Chondrocyte (in vitro differentiated cells): Measurements from ENCODE around the gene OTUD4. TPM values are rescaled to one million over a fixed set of nuclear protein-coding genes. Genes with fewer than 3 reads are reported as not detected.
A peak's percentile ranks its signal among the peaks of the same experiment; 100 is the strongest.

Experiments used
- DNase-seq: peaks from one replicate; pipeline ENCODE4 v3.0.0; 2021; ENCODE audit warnings: mixed read lengths, low spot score
- H3K27ac Mint-ChIP-seq: one replicate; pipeline ENCODE4 v1.8.0; 2021; ENCODE audit warnings: mild to moderate bottlenecking, moderate library complexity, mixed read lengths; ENCODE audit not compliant: unreplicated experiment
- H3K27me3 Mint-ChIP-seq: 2 replicates; pipeline ENCODE4 v1.8.0; 2021; ENCODE audit warnings: low read depth, mixed read lengths
- H3K36me3 Mint-ChIP-seq: 2 replicates; pipeline ENCODE4 v1.8.0; 2021; ENCODE audit warnings: low read depth, mixed read lengths
- H3K4me1 Mint-ChIP-seq: 2 replicates; pipeline ENCODE4 v1.8.0; 2021; ENCODE audit warnings: low read depth, mild to moderate bottlenecking, mixed read lengths
- H3K4me3 Mint-ChIP-seq: one replicate; pipeline ENCODE4 v1.8.0; 2021; ENCODE audit warnings: mild to moderate bottlenecking, moderate library complexity, mixed read lengths; ENCODE audit not compliant: unreplicated experiment
- H3K9me3 Mint-ChIP-seq: 2 replicates; pipeline ENCODE4 v1.8.0; 2021; ENCODE audit warnings: low read depth, mixed read lengths
- total RNA-seq: library from RNA; stranded (reverse); gene quantifications from 3 replicates; pipeline ENCODE4 v1.2.1, GENCODE V29; 2021
- TF ChIP-seq, protein P1 (sequence below): fragments of 200-600 bp; sonication (generic); IDR thresholded peaks from 2 replicates; pipeline ENCODE4 v1.5.0; 2021; ENCODE audit warnings: antibody characterized with exemption, mild to moderate bottlenecking, moderate library complexity

The OTUD4 gene
- total RNA-seq, 1 donor from 2014 or later: 27.7 TPM

- TF ChIP-seq, protein P1, sequence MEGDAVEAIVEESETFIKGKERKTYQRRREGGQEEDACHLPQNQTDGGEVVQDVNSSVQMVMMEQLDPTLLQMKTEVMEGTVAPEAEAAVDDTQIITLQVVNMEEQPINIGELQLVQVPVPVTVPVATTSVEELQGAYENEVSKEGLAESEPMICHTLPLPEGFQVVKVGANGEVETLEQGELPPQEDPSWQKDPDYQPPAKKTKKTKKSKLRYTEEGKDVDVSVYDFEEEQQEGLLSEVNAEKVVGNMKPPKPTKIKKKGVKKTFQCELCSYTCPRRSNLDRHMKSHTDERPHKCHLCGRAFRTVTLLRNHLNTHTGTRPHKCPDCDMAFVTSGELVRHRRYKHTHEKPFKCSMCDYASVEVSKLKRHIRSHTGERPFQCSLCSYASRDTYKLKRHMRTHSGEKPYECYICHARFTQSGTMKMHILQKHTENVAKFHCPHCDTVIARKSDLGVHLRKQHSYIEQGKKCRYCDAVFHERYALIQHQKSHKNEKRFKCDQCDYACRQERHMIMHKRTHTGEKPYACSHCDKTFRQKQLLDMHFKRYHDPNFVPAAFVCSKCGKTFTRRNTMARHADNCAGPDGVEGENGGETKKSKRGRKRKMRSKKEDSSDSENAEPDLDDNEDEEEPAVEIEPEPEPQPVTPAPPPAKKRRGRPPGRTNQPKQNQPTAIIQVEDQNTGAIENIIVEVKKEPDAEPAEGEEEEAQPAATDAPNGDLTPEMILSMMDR: no peak
- H3K27ac Mint-ChIP-seq: peak overlapping the region; percentile 97
- H3K27me3 Mint-ChIP-seq: no peaks in the 10 kb centered on the region
- no peaks in the 10 kb centered on the region for H3K9me3 Mint-ChIP-seq
- H3K4me1 Mint-ChIP-seq: peaks cover 46% of the 10 kb centered on the region
- peaks cover 4% of the 10 kb centered on the region for H3K36me3 Mint-ChIP-seq
- peak overlapping the region; percentile 76 for H3K4me3 Mint-ChIP-seq
- DNase-seq: no peak
Observed at GRCh38 chr4:145178740-145179280, 1.6 kb downstream of the OTUD4 start.

GRCh38 chr4:145177906-145178538 lies 2.4 kb downstream of the OTUD4 start:
- Mint-ChIP-seq H3K27me3 (no peaks in the 10 kb centered on the region), H3K9me3 (no peaks in the 10 kb centered on the region), H3K4me1 (peaks cover 46% of the 10 kb centered on the region), H3K27ac (peak overlapping the region; percentile 97), H3K4me3 (peak overlapping the region; percentile 76), H3K36me3 (peaks cover 4% of the 10 kb centered on the region)
- TF ChIP-seq, protein P1: no peak
- no peak for DNase-seq

- Mint-ChIP-seq H3K9me3 (no peaks in the 10 kb centered on the region), H3K36me3 (peaks cover 4% of the 10 kb centered on the region), H3K4me3 (peak overlapping the region; percentile 76), H3K27me3 (no peaks in the 10 kb centered on the region), H3K4me1 (peaks cover 49% of the 10 kb centered on the region), H3K27ac (peak overlapping the region; percentile 97)
- TF ChIP-seq, protein P1: no peak
- DNase-seq: no peak
Observed at GRCh38 chr4:145177511-145177905, 2.9 kb downstream of the OTUD4 start.

- Mint-ChIP-seq H3K27me3 (no peaks in the 10 kb centered on the region), H3K9me3 (no peaks in the 10 kb centered on the region), H3K4me1 (peaks cover 49% of the 10 kb centered on the region), H3K36me3 (peaks cover 6% of the 10 kb centered on the region), H3K27ac (peak overlapping the region; percentile 97), H3K4me3 (peak overlapping the region; percentile 76)
- TF ChIP-seq, protein P1: no peak
- no peak for DNase-seq
Observed at GRCh38 chr4:145176641-145177432, 3.6 kb downstream of the OTUD4 start.

DNA sequence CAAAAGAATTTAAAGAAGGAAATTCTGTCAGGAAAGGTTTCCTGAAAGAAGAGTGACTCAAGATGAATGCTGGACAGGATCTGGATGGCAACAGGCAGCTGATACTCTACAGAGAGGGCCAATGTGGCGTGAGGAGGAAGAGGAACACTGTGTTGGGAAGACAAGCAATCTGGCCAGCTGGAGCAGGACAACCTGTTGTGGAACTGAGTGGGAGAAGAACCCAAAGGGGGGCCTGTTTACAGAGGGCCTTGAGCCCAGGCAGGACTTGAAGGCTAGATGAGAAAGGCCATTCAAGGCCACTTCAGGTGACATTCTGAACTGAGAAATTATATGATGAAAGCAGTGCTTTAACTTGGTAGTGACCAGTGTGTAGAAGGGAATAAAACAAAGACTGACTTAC lies 8.5 kb downstream of the OTUD4 start:
- DNase-seq: no peak
- Mint-ChIP-seq H3K36me3 (peaks cover 21% of the 10 kb centered on the region), H3K9me3 (no peaks in the 10 kb centered on the region), H3K4me3 (no peak overlapping the region), H3K4me1 (peaks cover 26% of the 10 kb centered on the region), H3K27ac (peak overlapping the region; percentile 3), H3K27me3 (no peaks in the 10 kb centered on the region)
- TF ChIP-seq, protein P1: no peak
